A673 (cell line): Measurements from ENCODE around the gene RNGTT.

Source experiments
- CTCF ChIP-seq: fragments of 300-800, 200-600 bp; sonication (generic); conservative IDR thresholded peaks from 2 replicates; pipeline ENCODE4 v1.5.1; 2017; ENCODE audit warnings: low read depth, mild to moderate bottlenecking, antibody characterized with exemption, low read length, moderate library complexity, mixed read lengths
- EZH2 ChIP-seq: fragments of 200-600 bp; sonication (generic); IDR thresholded peaks from 2 replicates; pipeline ENCODE4 v1.6.1; 2017; ENCODE audit warnings: borderline replicate concordance, low read depth, mild to moderate bottlenecking, mixed read lengths, antibody characterized with exemption, low read length; ENCODE audit not compliant: poor library complexity, severe bottlenecking

GRCh38 chr6:88963139-88964090, at the start of gene RNGTT:
- TF ChIP-seq CTCF (no peak), EZH2 (no peak)
